PC-9 (cell line): ENCODE data around the gene TMEM14A. TPM values are rescaled to one million over a fixed set of nuclear protein-coding genes. Genes with fewer than 3 reads are reported as not detected.

Experiments used
- BruUV-seq: library from RNA; stranded (reverse); fragments of 400-500 nt; replicated peaks from 2 replicates; lab custom pipeline; 2021; lab: Mats Ljungman, UMichigan
- CTCF ChIA-PET: fragments of 300-600 bp; sonication (Branson Sonifier 250); formaldehyde crosslinking; loops from one replicate; lab custom pipeline; 2022; ENCODE audit warnings: antibody characterized with exemption; lab: Charles Lee
- POLR2A ChIA-PET: fragments of 300-600 bp; sonication (Branson Sonifier 250); formaldehyde crosslinking; loops from one replicate; lab custom pipeline; 2022; ENCODE audit warnings: antibody characterized with exemption; ENCODE audit not compliant: unreplicated experiment; lab: Charles Lee
- DNase-seq, 2 experiments: peaks; one replicate each; pipeline versions ENCODE4 v3.0.0 to v3.0.0-alpha.2; 2015 to 2022; ENCODE audit warnings: mixed read lengths in 1 of 2
- H2AFZ ChIP-seq: fragments of 200-600 bp; sonication (generic); 2 replicates; pipeline ENCODE4 v1.8.1; 2017; ENCODE audit warnings: antibody characterized with exemption
- H3F3A ChIP-seq: fragments of 200-600 bp; sonication (generic); 2 replicates; pipeline ENCODE4 v1.8.1; 2017; ENCODE audit warnings: antibody characterized with exemption, mild to moderate bottlenecking, low read depth; ENCODE audit not compliant: insufficient read depth
- H3K27ac ChIP-seq: fragments of 200-600 bp; sonication (generic); 2 replicates; pipeline ENCODE4 v1.6.1; 2016; ENCODE audit warnings: mixed run types
- H3K27me3 ChIP-seq: fragments of 200-600 bp; sonication (generic); 2 replicates; pipeline ENCODE4 v1.6.1; 2016; ENCODE audit warnings: low read depth, mixed run types; ENCODE audit not compliant: insufficient read depth
- H3K36me3 ChIP-seq: fragments of 200-600 bp; sonication (generic); 2 replicates; pipeline ENCODE4 v1.6.1; 2016; ENCODE audit warnings: low read depth, mixed run types
- H3K4me1 ChIP-seq: fragments of 200-600 bp; sonication (generic); replicated peaks from 2 replicates; pipeline ENCODE4 v1.6.1; 2016; ENCODE audit warnings: mixed run types; ENCODE audit not compliant: insufficient read depth
- H3K4me2 ChIP-seq: fragments of 200-600 bp; sonication (generic); 2 replicates; pipeline ENCODE4 v1.6.1; 2017; ENCODE audit warnings: mixed run types
- H3K4me3 ChIP-seq: fragments of 200-600 bp; sonication (generic); 2 replicates; pipeline ENCODE4 v1.6.1; 2016; ENCODE audit warnings: mixed run types
- H3K79me2 ChIP-seq: fragments of 200-600 bp; sonication (generic); 2 replicates; pipeline ENCODE4 v1.6.1; 2017; ENCODE audit warnings: low read depth, mixed run types
- H3K9me2 ChIP-seq: fragments of 200-600 bp; sonication (generic); 2 replicates; pipeline ENCODE4 v1.8.1; 2017; ENCODE audit warnings: mild to moderate bottlenecking; ENCODE audit not compliant: insufficient read depth
- H3K9me3 ChIP-seq: fragments of 200-600 bp; sonication (generic); 2 replicates; pipeline ENCODE4 v1.8.1; 2016; ENCODE audit warnings: low read depth; ENCODE audit not compliant: insufficient read depth
- H4K20me1 ChIP-seq: fragments of 200-600 bp; sonication (generic); 2 replicates; pipeline ENCODE4 v1.8.1; 2017; ENCODE audit not compliant: insufficient read depth
- CTCF ChIP-seq: fragments of 200-600 bp; sonication (generic); conservative IDR thresholded peaks from 2 replicates; pipeline ENCODE4 v1.6.1; 2017; ENCODE audit warnings: mixed run types, antibody characterized with exemption, mild to moderate bottlenecking, moderate library complexity
- EZH2 ChIP-seq: fragments of 200-600 bp; sonication (generic); IDR thresholded peaks from 2 replicates; pipeline ENCODE4 v1.8.0; 2017; ENCODE audit warnings: antibody characterized with exemption, low read depth
- intact Hi-C: fragments of 100-400 bp; cut with micrococcal nuclease; formaldehyde crosslinking; loops from one replicate; pipeline ENCODE4 v1.10.0; 2022; ENCODE audit not compliant: unreplicated experiment
- total RNA-seq: library from RNA; stranded (reverse); gene quantifications from 2 replicates; pipeline ENCODE4 v1.2.3, GENCODE V29; 2021

TMEM14A gene
- total RNA-seq, 1 experiment from 2014 or later, result 75.2 TPM

GRCh38 chr6:52724406-52725121 lies 53.7 kb downstream of the TMEM14A start:
- peak; percentile 39 to 40 for DNase-seq
- TF ChIP-seq EZH2 (no peak), CTCF (peak; percentile 70)
- H4K20me1 ChIP-seq, result no peaks in the 10 kb centered on the region
- no peaks in the 10 kb centered on the region for H3K36me3 ChIP-seq
- no peaks in the 10 kb centered on the region for H3K9me2 ChIP-seq
- no TSS peak for BruUV-seq
- ChIA-PET CTCF (interaction anchor here (0.6 kb wide), 1 partner anchor 317 kb away, joined by 6 read pairs; no protein-coding TSS in a partner anchor), POLR2A (no interaction called here)
- peak overlapping the region; percentile 54 for H3K4me2 ChIP-seq
- no peaks in the 10 kb centered on the region for H3K79me2 ChIP-seq
- H3K9me3 ChIP-seq, result no peaks in the 10 kb centered on the region; the same call in 1 of the 2 replicates
- no peaks in the 10 kb centered on the region for H3K27me3 ChIP-seq
- peak overlapping the region; percentile 89 for H3K27ac ChIP-seq
- peaks cover 34% of the 10 kb centered on the region for H3K4me1 ChIP-seq
- no peak overlapping the region for H3K4me3 ChIP-seq
- H2AFZ ChIP-seq, result no peak overlapping the region
- H3F3A ChIP-seq, result peaks cover 17% of the 10 kb centered on the region
- intact Hi-C loops, result loop anchor here (1.0 to 10.0 kb wide), 2 partner anchors 90 to 271 kb away; partner anchors contain the start of gene GSTA4

- ChIA-PET POLR2A (no interaction called here), CTCF (no interaction called here)
- Histone ChIP-seq H2AFZ (no peak overlapping the region), H4K20me1 (no peaks in the 10 kb centered on the region), H3K9me3 (no peaks in the 10 kb centered on the region; the same call in 1 of the 2 replicates), H3K9me2 (no peaks in the 10 kb centered on the region), H3K4me1 (peaks cover 34% of the 10 kb centered on the region), H3K4me3 (no peak overlapping the region), H3K27ac (peak overlapping the region; percentile 89), H3K4me2 (peak overlapping the region; percentile 54), H3F3A (peaks cover 17% of the 10 kb centered on the region), H3K79me2 (no peaks in the 10 kb centered on the region), H3K36me3 (no peaks in the 10 kb centered on the region), H3K27me3 (no peaks in the 10 kb centered on the region)
- intact Hi-C loops, result loop anchor here (10.0 kb wide), 1 partner anchor 90 kb away; no protein-coding TSS in a partner anchor
- DNase-seq, result no peak
- TF ChIP-seq EZH2 (no peak), CTCF (no peak)
- no TSS peak for BruUV-seq
Measured at GRCh38 chr6:52725143-52725534, 54.2 kb downstream of the TMEM14A start.

GRCh38 chr6:52725535-52726192 lies 54.8 kb downstream of the TMEM14A start:
- CTCF ChIA-PET, result no interaction called here
- POLR2A ChIA-PET, result no interaction called here

More at GRCh38 chr6:52725535-52726192, 54.8 kb downstream of the TMEM14A start:
- H3K4me2 ChIP-seq, result peak overlapping the region; percentile 54
- TF ChIP-seq CTCF (no peak), EZH2 (no peak)
- H3K4me3 ChIP-seq, result no peak overlapping the region
- H3K27me3 ChIP-seq, result no peaks in the 10 kb centered on the region
- no peaks in the 10 kb centered on the region for H3K79me2 ChIP-seq
- no peaks in the 10 kb centered on the region; the same call in 1 of the 2 replicates for H3K9me3 ChIP-seq
- peak; percentile 4 to 84 for DNase-seq
- H3K27ac ChIP-seq, result peak overlapping the region; percentile 89
- no peaks in the 10 kb centered on the region for H4K20me1 ChIP-seq
- H3K36me3 ChIP-seq, result no peaks in the 10 kb centered on the region
- peaks cover 17% of the 10 kb centered on the region for H3F3A ChIP-seq
- no peaks in the 10 kb centered on the region for H3K9me2 ChIP-seq
- peaks cover 34% of the 10 kb centered on the region for H3K4me1 ChIP-seq
- H2AFZ ChIP-seq, result no peak overlapping the region
- intact Hi-C loops, result loop anchor here (10.0 kb wide), 1 partner anchor 89 kb away; no protein-coding TSS in a partner anchor
- BruUV-seq, result no TSS peak
